ENCODE results near the gene ADAMTS19. TPM values are rescaled to one million over a fixed set of nuclear protein-coding genes. Genes with fewer than 3 reads are reported as not detected.
"Not testable (repeated sequence)": the region's sequence is repeated elsewhere in the genome, so short reads cannot be mapped to it uniquely, and the experiment has no call there.

The ADAMTS19 gene
- polyA plus RNA-seq, 1 donor (not counting 4 experiments of a cell fraction or from before 2014, with no cell fraction given), result 0.08 TPM

DNA sequence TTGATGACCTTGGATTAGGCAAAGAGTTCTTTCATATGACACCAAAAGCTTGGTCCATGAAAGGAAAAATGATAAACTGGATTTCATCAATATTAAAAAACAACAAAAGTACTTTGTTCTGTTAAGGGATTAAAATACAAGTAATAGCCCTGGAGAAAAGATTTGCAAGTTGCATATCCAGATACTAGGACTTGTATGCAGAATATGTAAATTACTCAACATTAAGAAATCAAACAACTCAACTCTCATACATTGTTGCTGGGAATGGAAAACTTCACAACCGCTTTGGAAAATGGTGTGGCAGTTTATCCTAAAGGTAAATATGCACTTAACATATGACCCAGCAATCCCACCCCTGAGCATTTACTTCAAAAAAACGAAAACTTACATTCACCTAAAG, 112.0 kb downstream of the ADAMTS19 start:
- Histone ChIP-seq H3K9ac (ENCODE audit: control insufficient read depth, extremely low read depth, insufficient read depth, low read length) (no peak overlapping the region), H3K79me2 (ENCODE audit: control insufficient read depth, insufficient read depth, low read length) (no peaks in the 10 kb centered on the region), H3K4me3 (ENCODE audit: control insufficient read depth in 2 of 3, extremely low read depth in 1 of 3, insufficient read depth in 2 of 3, low read depth in 1 of 3, low read length in 3 of 3) (no peak overlapping the region), H3K36me3 (ENCODE audit: control insufficient read depth in 2 of 2, extremely low read depth in 1 of 2, insufficient read depth in 2 of 2, low read length in 2 of 2) (no peaks in the 10 kb centered on the region), H3K9me3 (ENCODE audit: control insufficient read depth, low read depth, low read length) (no peaks in the 10 kb centered on the region), H3K9me1 (ENCODE audit: control insufficient read depth, extremely low read depth, insufficient read depth, low read length) (no peaks in the 10 kb centered on the region), H4K20me1 (ENCODE audit: control insufficient read depth, extremely low read depth, insufficient read depth, low read length) (no peaks in the 10 kb centered on the region), H3K27ac (ENCODE audit: control insufficient read depth, insufficient read depth, low read length) (no peak overlapping the region), H2AFZ (ENCODE audit: control insufficient read depth, low read length) (no peak overlapping the region), H3K4me2 (ENCODE audit: control insufficient read depth, extremely low read depth, insufficient read depth, low read depth, low read length) (no peak overlapping the region), H3K4me1 (ENCODE audit: control insufficient read depth, extremely low read depth, insufficient read depth, low read length) (no peaks in the 10 kb centered on the region), H3K27me3 (ENCODE audit: control insufficient read depth, extremely low read depth, insufficient read depth, low read length) (no peaks in the 10 kb centered on the region)
- TF ChIP-seq EZH2 (IDR thresholded peaks at IDR 0.05; ENCODE audit: low read length), result no peak
- TF ChIP-seq, protein P1, sequence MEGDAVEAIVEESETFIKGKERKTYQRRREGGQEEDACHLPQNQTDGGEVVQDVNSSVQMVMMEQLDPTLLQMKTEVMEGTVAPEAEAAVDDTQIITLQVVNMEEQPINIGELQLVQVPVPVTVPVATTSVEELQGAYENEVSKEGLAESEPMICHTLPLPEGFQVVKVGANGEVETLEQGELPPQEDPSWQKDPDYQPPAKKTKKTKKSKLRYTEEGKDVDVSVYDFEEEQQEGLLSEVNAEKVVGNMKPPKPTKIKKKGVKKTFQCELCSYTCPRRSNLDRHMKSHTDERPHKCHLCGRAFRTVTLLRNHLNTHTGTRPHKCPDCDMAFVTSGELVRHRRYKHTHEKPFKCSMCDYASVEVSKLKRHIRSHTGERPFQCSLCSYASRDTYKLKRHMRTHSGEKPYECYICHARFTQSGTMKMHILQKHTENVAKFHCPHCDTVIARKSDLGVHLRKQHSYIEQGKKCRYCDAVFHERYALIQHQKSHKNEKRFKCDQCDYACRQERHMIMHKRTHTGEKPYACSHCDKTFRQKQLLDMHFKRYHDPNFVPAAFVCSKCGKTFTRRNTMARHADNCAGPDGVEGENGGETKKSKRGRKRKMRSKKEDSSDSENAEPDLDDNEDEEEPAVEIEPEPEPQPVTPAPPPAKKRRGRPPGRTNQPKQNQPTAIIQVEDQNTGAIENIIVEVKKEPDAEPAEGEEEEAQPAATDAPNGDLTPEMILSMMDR (optimal IDR thresholded peaks at IDR 0.05 in 1 of 3, IDR thresholded peaks at IDR 0.05 in 1 of 3, conservative IDR thresholded peaks at IDR 0.05 in 1 of 3; ENCODE audit: extremely low read depth in 1 of 3, insufficient read depth in 2 of 3, low read length in 3 of 3), result no peak
- dilution Hi-C loops (cut with MboI; ENCODE audit: extremely low pct_ligation_motif_present, low sequenced_read_pairs), result no loop called here
- DNase-seq (ENCODE audit: low read depth, low spot score) (no peak), FAIRE-seq (no peak)

DNA sequence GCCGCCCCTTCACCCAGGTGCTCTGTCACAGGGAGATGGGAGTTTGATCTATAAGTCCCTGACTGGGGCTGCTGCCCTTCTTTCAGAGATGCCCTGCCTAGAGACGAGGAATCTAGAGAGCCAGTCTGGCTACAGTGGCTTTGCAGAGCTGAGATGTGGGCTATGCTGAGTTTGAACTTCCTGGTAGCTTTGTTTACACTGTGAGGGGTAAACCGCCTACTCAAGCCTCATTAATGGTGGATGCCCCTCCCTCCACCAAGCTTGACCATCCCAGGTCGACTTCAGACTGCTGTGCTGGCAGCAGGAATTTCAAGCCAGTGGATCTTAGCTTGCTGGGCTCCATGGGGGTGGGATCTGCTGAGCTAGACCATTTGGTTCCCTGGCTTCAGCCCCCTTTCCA, 124.4 kb downstream of the ADAMTS19 start:
- H3K4me1 ChIP-seq (ENCODE audit: control insufficient read depth, extremely low read depth, insufficient read depth, low read length); H3K9ac ChIP-seq (ENCODE audit: control insufficient read depth, extremely low read depth, insufficient read depth, low read length); H3K4me3 ChIP-seq (ENCODE audit: control insufficient read depth in 2 of 3, extremely low read depth in 1 of 3, insufficient read depth in 2 of 3, low read depth in 1 of 3, low read length in 3 of 3); H3K36me3 ChIP-seq (ENCODE audit: control insufficient read depth in 2 of 2, extremely low read depth in 1 of 2, insufficient read depth in 2 of 2, low read length in 2 of 2); H3K9me3 ChIP-seq (ENCODE audit: control insufficient read depth, low read depth, low read length); H3K79me2 ChIP-seq (ENCODE audit: control insufficient read depth, insufficient read depth, low read length); H3K4me2 ChIP-seq (ENCODE audit: control insufficient read depth, extremely low read depth, insufficient read depth, low read depth, low read length); H3K27me3 ChIP-seq (ENCODE audit: control insufficient read depth, extremely low read depth, insufficient read depth, low read length); H4K20me1 ChIP-seq (ENCODE audit: control insufficient read depth, extremely low read depth, insufficient read depth, low read length); DNase-seq (ENCODE audit: low read depth, low spot score); H3K27ac ChIP-seq (ENCODE audit: control insufficient read depth, insufficient read depth, low read length); dilution Hi-C loops (cut with MboI; ENCODE audit: extremely low pct_ligation_motif_present, low sequenced_read_pairs); H3K9me1 ChIP-seq (ENCODE audit: control insufficient read depth, extremely low read depth, insufficient read depth, low read length); H2AFZ ChIP-seq (ENCODE audit: control insufficient read depth, low read length); FAIRE-seq: not testable (repeated sequence)

DNA sequence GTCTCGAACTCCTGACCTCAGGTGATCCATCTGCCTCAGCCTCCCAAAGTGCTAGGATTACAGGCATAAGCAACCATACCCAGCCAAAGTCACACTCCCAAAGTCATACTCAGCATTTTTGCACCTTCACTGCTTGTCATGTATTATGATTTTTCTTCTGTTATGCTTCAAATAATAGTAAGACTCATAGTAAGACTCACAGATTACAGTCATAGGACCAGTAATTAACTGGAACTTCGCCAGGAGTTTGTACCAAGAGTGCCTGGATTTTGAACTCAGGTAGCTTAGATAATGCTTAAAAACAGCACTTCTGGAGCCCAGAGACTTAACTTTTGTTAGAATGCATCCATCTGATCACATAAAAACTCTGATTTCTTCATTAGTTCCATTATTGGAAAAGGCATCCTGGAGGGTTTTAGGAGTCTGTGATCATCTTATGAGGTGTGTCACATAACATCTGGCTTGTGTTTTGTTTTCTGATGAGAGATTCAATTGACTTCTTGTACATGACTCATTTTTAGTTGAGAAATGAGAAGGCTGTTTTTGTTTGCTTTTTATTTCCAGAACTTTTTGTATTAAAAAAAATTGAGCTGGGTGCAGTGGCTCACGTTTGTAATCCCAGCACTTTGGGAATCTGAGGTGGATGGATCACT, 131.5 kb downstream of the ADAMTS19 start:
- Histone ChIP-seq H3K4me1 (ENCODE audit: control insufficient read depth, extremely low read depth, insufficient read depth, low read length) (no peaks in the 10 kb centered on the region), H3K9ac (ENCODE audit: control insufficient read depth, extremely low read depth, insufficient read depth, low read length) (no peak overlapping the region), H4K20me1 (ENCODE audit: control insufficient read depth, extremely low read depth, insufficient read depth, low read length) (no peaks in the 10 kb centered on the region), H3K36me3 (ENCODE audit: control insufficient read depth in 2 of 2, extremely low read depth in 1 of 2, insufficient read depth in 2 of 2, low read length in 2 of 2) (no peaks in the 10 kb centered on the region), H3K9me3 (ENCODE audit: control insufficient read depth, low read depth, low read length) (no peaks in the 10 kb centered on the region), H3K79me2 (ENCODE audit: control insufficient read depth, insufficient read depth, low read length) (no peaks in the 10 kb centered on the region), H3K27me3 (ENCODE audit: control insufficient read depth, extremely low read depth, insufficient read depth, low read length) (no peaks in the 10 kb centered on the region), H3K27ac (ENCODE audit: control insufficient read depth, insufficient read depth, low read length) (no peak overlapping the region), H3K9me1 (ENCODE audit: control insufficient read depth, extremely low read depth, insufficient read depth, low read length) (no peaks in the 10 kb centered on the region), H2AFZ (ENCODE audit: control insufficient read depth, low read length) (no peak overlapping the region), H3K4me3 (ENCODE audit: control insufficient read depth in 2 of 3, extremely low read depth in 1 of 3, insufficient read depth in 2 of 3, low read depth in 1 of 3, low read length in 3 of 3) (no peak overlapping the region), H3K4me2 (ENCODE audit: control insufficient read depth, extremely low read depth, insufficient read depth, low read depth, low read length) (no peak overlapping the region)
- no peak for FAIRE-seq
- no peak for DNase-seq (ENCODE audit: low read depth, low spot score)
- dilution Hi-C loops (cut with MboI; ENCODE audit: extremely low pct_ligation_motif_present, low sequenced_read_pairs), result no loop called here
- TF ChIP-seq, protein P1 (optimal IDR thresholded peaks at IDR 0.05 in 1 of 3, IDR thresholded peaks at IDR 0.05 in 1 of 3, conservative IDR thresholded peaks at IDR 0.05 in 1 of 3; ENCODE audit: extremely low read depth in 1 of 3, insufficient read depth in 2 of 3, low read length in 3 of 3), result no peak
- no peak for TF ChIP-seq EZH2 (IDR thresholded peaks at IDR 0.05; ENCODE audit: low read length)

Data from keratinocyte (primary cell).